H1 (cell line): ENCODE results near the gene PDE1A. TPM values are rescaled to one million over a fixed set of nuclear protein-coding genes. Genes with fewer than 3 reads are reported as not detected.

ENCODE experiments used
- CTCF ChIA-PET: fragments of 300-600 bp; sonication (Branson Sonifier 250); formaldehyde crosslinking; loops from one replicate; lab custom pipeline; 2021; ENCODE audit not compliant: partially characterized antibody; lab: Charles Lee
- POLR2A ChIA-PET: fragments of 300-600 bp; sonication (Branson Sonifier 250); formaldehyde crosslinking; loops from one replicate; lab custom pipeline; 2021; ENCODE audit warnings: inconsistent platforms; ENCODE audit not compliant: partially characterized antibody; lab: Charles Lee
- DNase-seq, 2 experiments: peaks; one replicate each; pipeline versions ENCODE4 v3.0.0 to v3.0.0-alpha.2; 2010 to 2022; ENCODE audit warnings: low spot score in 2 of 2, low read depth in 1 of 2, mixed read lengths in 1 of 2
- FAIRE-seq: peaks from 2 replicates; lab custom pipeline; 2011; peaks lifted over from hg19 to GRCh38; lab: Jason Lieb, UNC
- H2AFZ ChIP-seq: 2 replicates; pipeline ENCODE4 v1.8.1; 2012; ENCODE audit warnings: low read length, inconsistent platforms
- H2AK5ac ChIP-seq: 2 replicates; pipeline ENCODE4 v1.6.1; 2013; ENCODE audit warnings: low read depth, low read length
- H2BK120ac ChIP-seq: replicated peaks from 2 replicates; pipeline ENCODE3; 2013; ENCODE audit warnings: low read depth, low read length, inconsistent platforms
- H2BK12ac ChIP-seq: 2 replicates; pipeline ENCODE4 v1.6.1; 2013; ENCODE audit warnings: low read depth, low read length
- H2BK15ac ChIP-seq: 2 replicates; pipeline ENCODE4 v1.6.1; 2013; ENCODE audit warnings: low read length
- H2BK20ac ChIP-seq: 2 replicates; pipeline ENCODE4 v1.6.1; 2013; ENCODE audit warnings: low read length
- H2BK5ac ChIP-seq: 2 replicates; pipeline ENCODE4 v1.6.1; 2013; ENCODE audit warnings: low read depth, low read length
- H3K14ac ChIP-seq: 2 replicates; pipeline ENCODE4 v1.6.1; 2013; ENCODE audit warnings: inconsistent platforms; ENCODE audit not compliant: insufficient read length
- H3K18ac ChIP-seq: 2 replicates; pipeline ENCODE4 v1.6.1; 2013; ENCODE audit warnings: low read length; ENCODE audit errors: extremely low read depth
- H3K23ac ChIP-seq: 2 replicates; pipeline ENCODE4 v1.6.1; 2013; ENCODE audit warnings: inconsistent platforms; ENCODE audit not compliant: insufficient read length
- H3K23me2 ChIP-seq: 2 replicates; pipeline ENCODE4 v1.6.1; 2013; ENCODE audit warnings: low read depth, low read length
- H3K27ac ChIP-seq: 2 replicates; pipeline ENCODE4 v1.6.1; 2011; ENCODE audit warnings: low read depth, low read length, inconsistent platforms
- H3K27me3 ChIP-seq, 4 experiments: replicated peaks in 1 of 4; 1 replicate in 1 of 4; 2 replicates in 3 of 4; pipeline versions ENCODE4 v1.6.1 to v1.8.1; 2011 to 2013; ENCODE audit warnings: low read length in 3 of 4, mild to moderate bottlenecking in 3 of 4, inconsistent platforms in 2 of 4, mixed read lengths in 2 of 4, moderate library complexity in 1 of 4; ENCODE audit not compliant: control insufficient read depth in 3 of 4, insufficient read depth in 3 of 4; ENCODE audit errors: extremely low read depth in 1 of 4
- H3K36me3 ChIP-seq, 4 experiments: 2 replicates each; pipeline versions ENCODE4 v1.6.1 to v1.8.1; 2011 to 2013; ENCODE audit warnings: mild to moderate bottlenecking in 4 of 4, low read length in 3 of 4, moderate library complexity in 2 of 4, control low read depth in 1 of 4, inconsistent platforms in 1 of 4; ENCODE audit not compliant: insufficient read depth in 4 of 4, control insufficient read depth in 2 of 4
- H3K4ac ChIP-seq: replicated peaks from 2 replicates; pipeline ENCODE3; 2013; ENCODE audit warnings: low read length, low read depth, mixed read lengths, inconsistent platforms; ENCODE audit not compliant: insufficient read length
- H3K4me1 ChIP-seq, 4 experiments: replicated peaks in 1 of 4; 1 replicate in 1 of 4; 2 replicates in 3 of 4; pipeline versions ENCODE4 v1.6.1 to v1.8.1; 2011 to 2013; ENCODE audit warnings: low read length in 3 of 4, inconsistent platforms in 2 of 4, mixed read lengths in 1 of 4; ENCODE audit not compliant: insufficient read depth in 4 of 4, control insufficient read depth in 3 of 4
- H3K4me2 ChIP-seq, 2 experiments: 2 replicates each; pipeline versions ENCODE4 v1.6.1 to v1.8.1; 2011 to 2013; ENCODE audit warnings: low read depth in 2 of 2, low read length in 2 of 2, control low read depth in 1 of 2, inconsistent platforms in 1 of 2, mild to moderate bottlenecking in 1 of 2; ENCODE audit not compliant: insufficient read depth in 1 of 2
- H3K4me3 ChIP-seq, 4 experiments: fragments of 200-600, 300-600 bp in 1 of 4; sonication (generic), shearing (Covaris generic), sonication (Bioruptor Twin) in 1 of 4; 2 replicates each; pipeline versions ENCODE4 v1.5.1 to v1.8.1; 2011 to 2016; ENCODE audit warnings: low read length in 4 of 4, low read depth in 3 of 4, control low read depth in 2 of 4, inconsistent platforms in 2 of 4, mild to moderate bottlenecking in 2 of 4, mixed read lengths in 1 of 4, moderate library complexity in 1 of 4; ENCODE audit not compliant: insufficient read depth in 2 of 4; ENCODE audit errors: extremely low read depth in 1 of 4
- H3K56ac ChIP-seq: replicated peaks from 2 replicates; pipeline ENCODE3; 2013; ENCODE audit warnings: low read depth, mild to moderate bottlenecking, mixed read lengths, low read length, inconsistent platforms; ENCODE audit not compliant: insufficient read length
- H3K79me1 ChIP-seq: 2 replicates; pipeline ENCODE4 v1.6.1; 2013; ENCODE audit warnings: low read depth, low read length, control low read depth
- H3K79me2 ChIP-seq, 2 experiments: 2 replicates each; pipeline versions ENCODE4 v1.6.1 to v1.8.1; 2012 to 2013; ENCODE audit warnings: low read length in 2 of 2, mild to moderate bottlenecking in 2 of 2, inconsistent platforms in 1 of 2; ENCODE audit not compliant: insufficient read depth in 2 of 2, control insufficient read depth in 1 of 2
- H3K9ac ChIP-seq, 4 experiments: replicated peaks in 1 of 4; 1 replicate in 1 of 4; 2 replicates in 3 of 4; pipeline versions ENCODE4 v1.6.1 to v1.8.1; 2011 to 2013; ENCODE audit warnings: low read depth in 3 of 4, low read length in 3 of 4, control low read depth in 2 of 4, mild to moderate bottlenecking in 2 of 4, moderate library complexity in 2 of 4, inconsistent platforms in 1 of 4; ENCODE audit errors: extremely low read depth in 1 of 4
- H3K9me3 ChIP-seq, 2 experiments: 2 replicates each; pipeline versions ENCODE4 v1.6.1 to v1.8.1; 2012 to 2013; ENCODE audit warnings: mild to moderate bottlenecking in 2 of 2, moderate library complexity in 2 of 2, control low read depth in 1 of 2, inconsistent platforms in 1 of 2, low read depth in 1 of 2, low read length in 1 of 2, mixed read lengths in 1 of 2; ENCODE audit not compliant: insufficient read depth in 2 of 2
- H4K20me1 ChIP-seq, 2 experiments: replicated peaks in 1 of 2; 2 replicates each; pipeline versions ENCODE3 to v1.8.1; 2011 to 2013; ENCODE audit warnings: inconsistent platforms in 2 of 2, low read length in 2 of 2, mild to moderate bottlenecking in 1 of 2; ENCODE audit not compliant: insufficient read depth in 2 of 2, control insufficient read depth in 1 of 2
- H4K5ac ChIP-seq: 2 replicates; pipeline ENCODE4 v1.6.1; 2013; ENCODE audit warnings: low read length, low read depth, mixed read lengths, inconsistent platforms; ENCODE audit not compliant: insufficient read length
- H4K8ac ChIP-seq: 2 replicates; pipeline ENCODE4 v1.8.0; 2013; ENCODE audit warnings: mild to moderate bottlenecking, moderate library complexity, low read length, inconsistent platforms; ENCODE audit not compliant: insufficient read depth; ENCODE audit errors: extremely low read depth
- H4K91ac ChIP-seq: replicated peaks from 2 replicates; pipeline ENCODE3; 2013; ENCODE audit warnings: low read length, mixed read lengths, inconsistent platforms; ENCODE audit not compliant: insufficient read length
- ASH2L ChIP-seq: fragments of 200-600, 300-600 bp; sonication (generic); IDR thresholded peaks from one replicate; pipeline ENCODE4 v1.7.1; 2017; ENCODE audit warnings: low read length
- BACH1 ChIP-seq: IDR thresholded peaks from 2 replicates; pipeline ENCODE4 v1.6.1; 2012; ENCODE audit warnings: low read length, improper control_type of control experiment
- CREB1 ChIP-seq: IDR thresholded peaks from 2 replicates; pipeline ENCODE4 v1.6.1; 2012; ENCODE audit warnings: inconsistent platforms
- HDAC2 ChIP-seq, 2 experiments: fragments of 300-600 bp in 1 of 2; sonication (generic) in 1 of 2; IDR thresholded peaks; 2 replicates each; pipeline ENCODE4 v1.6.1; 2011 to 2012; ENCODE audit warnings: low read depth in 2 of 2, low read length in 2 of 2, mild to moderate bottlenecking in 2 of 2, moderate library complexity in 2 of 2, borderline replicate concordance in 1 of 2, inconsistent platforms in 1 of 2
- RFX5 ChIP-seq: IDR thresholded peaks from 2 replicates; pipeline ENCODE4 v1.6.1; 2011; ENCODE audit warnings: low read depth, low read length, improper control_type of control experiment, borderline replicate concordance
- SAP30 ChIP-seq: fragments of 300-600 bp; sonication (generic); IDR thresholded peaks from 2 replicates; pipeline ENCODE4 v1.7.1; 2012; ENCODE audit warnings: low read length, moderate library complexity, mild to moderate bottlenecking, inconsistent platforms; ENCODE audit not compliant: insufficient read depth, insufficient replicate concordance
- SP4 ChIP-seq: IDR thresholded peaks from 2 replicates; pipeline ENCODE4 v1.6.1; 2012; ENCODE audit warnings: low read length, inconsistent platforms
- TAF1 ChIP-seq: IDR thresholded peaks from 2 replicates; pipeline ENCODE4 v1.6.1; 2011; ENCODE audit warnings: mild to moderate bottlenecking, low read depth, low read length
- TBP ChIP-seq: IDR thresholded peaks from 2 replicates; pipeline ENCODE4 v1.6.1; 2011; ENCODE audit warnings: low read depth, low read length, improper control_type of control experiment
- ZNF274 ChIP-seq: IDR thresholded peaks from 2 replicates; pipeline ENCODE4 v1.7.0; 2012; ENCODE audit warnings: low read length, borderline replicate concordance; ENCODE audit errors: extremely low read depth
- polyA plus RNA-seq, 7 experiments: library from polyadenylated mRNA; depleted of rRNA in 3 of 7; stranded (reverse) in 5 of 7; unstranded in 2 of 7; fragments of >200 nt in 5 of 7; fragments of 200-250 nt in 2 of 7; gene quantifications; 1 replicate in 5 of 7; 2 replicates in 1 of 7; 4 replicates in 1 of 7; pipeline versions ENCODE4 v1.2.1 to v1.2.3, GENCODE V29; 2011 to 2013; ENCODE audit warnings: missing spikeins in 2 of 7, mixed read lengths in 2 of 7
- total RNA-seq: library from RNA; stranded (reverse); fragmentation: NEBNext Ultra II Directional; extraction: Animal tissue kit (Norgen Biotek cat#: 25700); gene quantifications from 2 replicates; pipeline ENCODE4 v1.2.1, GENCODE V29; 2021
- TF ChIP-seq, protein P1 (sequence below): IDR thresholded peaks from 2 replicates; pipeline ENCODE4 v1.6.1; 2012; ENCODE audit warnings: inconsistent platforms
- TF ChIP-seq, protein P2 (sequence below): IDR thresholded peaks from 2 replicates; pipeline ENCODE4 v1.6.1; 2012; ENCODE audit warnings: low read length, inconsistent platforms

The PDE1A gene
- total and polyA plus RNA-seq, 2 of the 8 experiments (the other 6 are each of a cell fraction or from before 2014, with no cell fraction given) = 0.34 TPM; not detected in 1

- H3K4me1 ChIP-seq = peaks cover 0 to 3% (median 0%) of the 10 kb centered on the region in 4 experiments; a peak in 1 of 7 replicates
- H4K91ac ChIP-seq = no peak overlapping the region
- H2AK5ac ChIP-seq = no peak overlapping the region
- H3K79me1 ChIP-seq = no peaks in the 10 kb centered on the region
- no peak overlapping the region for H3K4me3 ChIP-seq
- H3K9ac ChIP-seq = no peak overlapping the region
- DNase-seq (no peak), FAIRE-seq (no peak)
- no peak overlapping the region for H4K8ac ChIP-seq
- TF ChIP-seq CREB1 (no peak), TAF1 (no peak), ASH2L (no peak), TBP (no peak), HDAC2 (IDR thresholded peaks at IDR 0.05; ENCODE audit: borderline replicate concordance in 1 of 2, low read depth in 2 of 2, low read length in 2 of 2) (no peak), SAP30 (no peak), SP4 (no peak), RFX5 (no peak), BACH1 (no peak), ZNF274 (no peak)
- TF ChIP-seq, protein P1, sequence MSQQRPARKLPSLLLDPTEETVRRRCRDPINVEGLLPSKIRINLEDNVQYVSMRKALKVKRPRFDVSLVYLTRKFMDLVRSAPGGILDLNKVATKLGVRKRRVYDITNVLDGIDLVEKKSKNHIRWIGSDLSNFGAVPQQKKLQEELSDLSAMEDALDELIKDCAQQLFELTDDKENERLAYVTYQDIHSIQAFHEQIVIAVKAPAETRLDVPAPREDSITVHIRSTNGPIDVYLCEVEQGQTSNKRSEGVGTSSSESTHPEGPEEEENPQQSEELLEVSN = no peak
- TF ChIP-seq, protein P2, sequence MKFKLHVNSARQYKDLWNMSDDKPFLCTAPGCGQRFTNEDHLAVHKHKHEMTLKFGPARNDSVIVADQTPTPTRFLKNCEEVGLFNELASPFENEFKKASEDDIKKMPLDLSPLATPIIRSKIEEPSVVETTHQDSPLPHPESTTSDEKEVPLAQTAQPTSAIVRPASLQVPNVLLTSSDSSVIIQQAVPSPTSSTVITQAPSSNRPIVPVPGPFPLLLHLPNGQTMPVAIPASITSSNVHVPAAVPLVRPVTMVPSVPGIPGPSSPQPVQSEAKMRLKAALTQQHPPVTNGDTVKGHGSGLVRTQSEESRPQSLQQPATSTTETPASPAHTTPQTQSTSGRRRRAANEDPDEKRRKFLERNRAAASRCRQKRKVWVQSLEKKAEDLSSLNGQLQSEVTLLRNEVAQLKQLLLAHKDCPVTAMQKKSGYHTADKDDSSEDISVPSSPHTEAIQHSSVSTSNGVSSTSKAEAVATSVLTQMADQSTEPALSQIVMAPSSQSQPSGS = no peak
- no peaks in the 10 kb centered on the region for H4K20me1 ChIP-seq
- no peak overlapping the region for H2BK12ac ChIP-seq
- no peaks in the 10 kb centered on the region; the same call in 1 of the 2 replicates for H3K23me2 ChIP-seq
- no peak overlapping the region for H2BK120ac ChIP-seq
- no peaks in the 10 kb centered on the region for H3K9me3 ChIP-seq
- H3K18ac ChIP-seq = no peak overlapping the region
- H3K56ac ChIP-seq = no peak overlapping the region
- no peak overlapping the region for H3K27ac ChIP-seq
- H3K36me3 ChIP-seq = no peaks in the 10 kb centered on the region
- ChIA-PET POLR2A (no interaction called here), CTCF (no interaction called here)
- no peak overlapping the region for H3K23ac ChIP-seq
- H3K27me3 ChIP-seq = no peaks in the 10 kb centered on the region
- no peak overlapping the region for H2BK5ac ChIP-seq
- H3K4ac ChIP-seq = no peak overlapping the region
- no peak overlapping the region for H3K4me2 ChIP-seq
- H2BK20ac ChIP-seq = no peak overlapping the region
- no peaks in the 10 kb centered on the region for H3K79me2 ChIP-seq
- H2BK15ac ChIP-seq = no peak overlapping the region
- H4K5ac ChIP-seq = no peak overlapping the region
- no peak overlapping the region for H3K14ac ChIP-seq
- no peak overlapping the region for H2AFZ ChIP-seq
These were observed 311.6 kb downstream of the PDE1A start for GRCh38 chr2:182115258-182115657.
